Muscle layer of colon (tissue), 2 donors: Measurements from ENCODE around the gene PRSS33.

ENCODE experiments used
- H3K27ac ChIP-seq: one replicate; pipeline ENCODE4 v1.7.0; 2013; ENCODE audit warnings: low read depth, mild to moderate bottlenecking, low read length, moderate library complexity
- H3K27me3 ChIP-seq, 2 donors: one replicate each; pipeline ENCODE4 v1.7.0; 2013; ENCODE audit warnings: low read length in 2 of 2, mild to moderate bottlenecking in 2 of 2; ENCODE audit not compliant: insufficient read depth in 2 of 2, control insufficient read depth in 1 of 2
- H3K36me3 ChIP-seq: one replicate; pipeline ENCODE4 v1.7.0; 2013; ENCODE audit warnings: mild to moderate bottlenecking, low read length; ENCODE audit not compliant: insufficient read depth
- H3K4me1 ChIP-seq: one replicate; pipeline ENCODE4 v1.7.0; 2013; ENCODE audit warnings: mild to moderate bottlenecking, low read length; ENCODE audit not compliant: insufficient read depth
- H3K4me3 ChIP-seq, 2 donors: one replicate each; pipeline ENCODE4 v1.7.0; 2013; ENCODE audit warnings: low read length in 2 of 2, low read depth in 1 of 2, mild to moderate bottlenecking in 1 of 2, moderate library complexity in 1 of 2
- H3K9ac ChIP-seq: one replicate; pipeline ENCODE4 v1.7.0; 2013; ENCODE audit warnings: low read length
- H3K9me3 ChIP-seq: one replicate; pipeline ENCODE4 v1.7.0; 2013; ENCODE audit warnings: mild to moderate bottlenecking, low read length
- donor health status: abdominal sarcoma.
- donor health status: Adenocarcinoma of cecum.

The PRSS33 gene

DNA sequence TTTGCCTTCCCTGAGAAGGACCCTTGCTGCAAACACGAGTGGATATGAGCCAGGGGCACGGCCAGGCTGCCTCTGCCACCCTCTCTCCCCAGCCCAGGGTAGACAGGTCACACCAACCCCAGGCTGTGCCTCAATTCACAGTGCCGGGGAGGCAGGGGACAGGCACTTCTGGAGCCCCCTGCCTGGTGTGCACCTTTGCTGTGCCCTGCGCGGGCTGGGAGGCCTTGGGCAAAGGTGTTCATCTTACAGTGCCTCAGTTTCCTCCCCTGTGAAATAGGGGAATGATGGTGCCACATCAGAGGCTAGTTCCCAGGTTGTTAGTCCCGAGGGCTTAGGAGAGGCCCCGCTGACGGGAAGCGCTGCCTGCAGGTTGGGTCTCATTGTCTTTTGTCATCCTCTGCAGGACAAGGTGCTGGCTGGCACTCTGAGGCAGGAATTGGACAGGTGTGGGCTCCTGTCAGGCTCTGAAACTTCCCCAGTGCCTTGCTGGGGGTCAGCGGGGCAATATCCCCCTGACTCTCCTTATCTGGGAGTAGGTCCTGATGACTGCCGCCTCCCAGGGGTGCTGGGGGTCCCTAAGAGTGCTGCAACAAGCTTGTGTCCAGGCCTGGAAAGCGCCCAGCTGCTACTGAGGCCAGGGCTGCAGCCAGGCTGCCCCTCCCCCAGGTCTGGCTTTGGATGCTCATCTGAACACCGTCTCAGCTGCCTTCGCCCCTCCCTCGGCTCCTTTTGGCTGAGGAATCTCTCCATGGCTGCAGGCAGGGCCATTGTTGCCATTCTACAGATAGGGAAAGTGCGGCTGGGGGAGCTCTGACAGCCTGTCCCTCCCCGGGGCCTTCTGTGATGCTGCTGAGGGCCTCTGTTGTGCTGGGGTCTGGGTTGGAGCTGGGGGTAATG is 32.8 kb upstream of the PRSS33 start:
- H3K9me3 ChIP-seq: no peaks in the 10 kb centered on the region
- H3K27ac ChIP-seq: no peak overlapping the region
- H3K9ac ChIP-seq: no peak overlapping the region
- no peak overlapping the region for H3K4me3 ChIP-seq
- no peaks in the 10 kb centered on the region for H3K4me1 ChIP-seq
- H3K36me3 ChIP-seq: no peaks in the 10 kb centered on the region
- H3K27me3 ChIP-seq: peaks cover 0 to 3% of the 10 kb centered on the region in 2 donors

DNA sequence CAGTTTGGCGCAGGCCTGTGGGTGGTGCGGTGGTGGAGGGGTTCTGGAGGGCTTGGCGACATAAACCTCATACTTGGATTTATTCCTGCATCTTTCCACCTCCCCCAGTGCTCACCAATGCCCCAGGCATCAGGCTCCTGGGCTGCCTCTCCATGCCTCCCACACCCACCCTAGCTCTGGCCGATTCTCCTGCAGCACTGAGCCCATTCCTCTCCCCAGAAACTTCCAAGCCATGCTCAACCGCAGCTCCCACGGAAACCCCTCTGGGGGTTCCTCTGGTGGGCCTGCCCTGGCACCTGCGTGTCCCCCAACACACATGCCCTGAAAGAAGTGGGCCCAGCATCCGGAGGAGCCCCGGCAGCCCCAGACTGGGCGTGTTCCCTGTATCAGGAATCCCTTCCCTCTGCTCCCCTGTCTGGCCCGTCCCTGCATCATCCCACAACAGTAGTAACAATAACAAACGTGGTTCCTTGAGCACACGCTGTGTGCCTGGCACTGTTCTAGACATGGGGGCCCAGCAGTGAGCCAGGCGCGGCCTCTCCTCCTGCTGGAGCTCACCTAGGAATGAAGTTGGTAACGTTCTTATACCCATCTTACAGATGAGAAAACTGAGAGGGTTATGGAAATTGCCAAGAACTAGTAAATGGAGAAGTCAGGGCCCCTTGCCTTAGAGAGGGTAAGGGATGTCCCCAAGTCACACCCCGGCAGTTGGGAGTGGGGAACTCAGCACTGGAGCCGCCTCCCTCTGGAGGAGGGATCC is 32.0 kb upstream of the PRSS33 start:
- Histone ChIP-seq H3K4me1 (no peaks in the 10 kb centered on the region), H3K27ac (no peak overlapping the region), H3K36me3 (no peaks in the 10 kb centered on the region), H3K4me3 (no peak overlapping the region), H3K27me3 (peaks cover 0 to 7% of the 10 kb centered on the region in 2 donors), H3K9ac (no peak overlapping the region), H3K9me3 (no peaks in the 10 kb centered on the region)

DNA sequence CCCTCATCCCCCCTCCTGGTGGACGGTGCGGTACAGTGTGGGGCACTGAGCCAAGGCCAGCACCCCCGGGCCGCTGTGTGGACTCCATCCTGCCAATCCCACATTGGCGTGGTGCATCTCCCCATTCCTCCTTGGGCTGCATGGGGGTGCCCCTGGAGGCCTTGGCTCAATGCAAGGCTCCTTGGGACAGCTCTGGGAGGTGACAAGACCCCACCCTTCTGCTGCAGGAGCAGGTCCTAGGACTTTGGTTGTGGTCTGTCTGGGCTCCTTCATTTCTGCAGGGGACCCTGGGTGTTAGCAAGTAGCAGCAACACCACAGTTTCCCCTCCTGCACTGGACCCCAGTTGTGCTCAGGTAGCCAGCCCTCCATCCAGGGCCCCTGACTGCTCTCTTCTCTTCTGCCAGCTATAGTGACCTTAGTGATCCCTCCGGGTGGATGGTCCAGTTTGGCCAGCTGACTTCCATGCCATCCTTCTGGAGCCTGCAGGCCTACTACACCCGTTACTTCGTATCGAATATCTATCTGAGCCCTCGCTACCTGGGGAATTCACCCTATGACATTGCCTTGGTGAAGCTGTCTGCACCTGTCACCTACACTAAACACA is 31.0 kb upstream of the PRSS33 start:
- H3K27ac ChIP-seq: no peak overlapping the region
- H3K9me3 ChIP-seq: no peaks in the 10 kb centered on the region
- H3K4me3 ChIP-seq: no peak overlapping the region
- H3K27me3 ChIP-seq: peaks cover 0 to 7% of the 10 kb centered on the region in 2 donors
- H3K9ac ChIP-seq: no peak overlapping the region
- H3K36me3 ChIP-seq: no peaks in the 10 kb centered on the region
- H3K4me1 ChIP-seq: no peaks in the 10 kb centered on the region

DNA sequence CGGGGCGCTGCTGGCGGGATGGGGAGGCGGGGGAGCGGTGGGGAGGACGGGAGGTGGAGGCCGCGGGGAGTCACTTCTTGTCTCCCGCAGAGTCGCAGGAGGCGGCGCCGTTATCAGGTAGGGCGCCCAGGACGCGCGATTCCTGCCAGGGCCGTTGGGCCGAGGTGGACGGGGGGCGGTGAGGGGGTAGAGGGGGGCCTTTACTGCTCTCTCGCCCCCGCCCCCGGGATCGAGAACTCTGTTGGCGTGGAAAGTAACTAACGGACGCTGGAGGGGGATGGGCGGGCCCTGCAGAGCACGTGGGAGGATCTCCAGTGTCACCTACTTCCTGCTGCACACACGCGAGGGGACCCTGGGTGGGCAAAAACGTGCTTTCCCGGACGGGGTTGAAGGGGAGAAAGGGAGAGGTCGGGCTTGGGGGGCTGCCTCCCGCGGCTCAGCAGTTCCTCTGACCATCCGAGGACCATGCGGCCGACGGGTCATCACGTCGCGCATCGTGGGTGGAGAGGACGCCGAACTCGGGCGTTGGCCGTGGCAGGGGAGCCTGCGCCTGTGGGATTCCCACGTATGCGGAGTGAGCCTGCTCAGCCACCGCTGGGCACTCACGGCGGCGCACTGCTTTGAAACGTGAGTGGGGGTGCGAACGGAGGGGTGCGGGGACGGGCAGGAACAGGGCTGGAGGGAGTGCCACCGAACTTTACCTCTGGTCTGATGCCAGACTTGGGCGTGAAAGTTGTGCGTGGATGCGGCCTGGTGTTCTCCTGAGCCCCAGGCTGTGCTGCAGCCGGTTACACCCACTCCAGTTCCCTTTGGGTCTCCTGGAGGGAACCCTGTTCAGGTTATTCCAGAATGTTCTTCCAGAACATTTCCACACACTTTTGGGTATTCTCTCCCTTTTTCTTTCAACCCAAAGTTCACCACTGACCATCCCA is 30.2 kb upstream of the PRSS33 start:
- Histone ChIP-seq H3K27ac (no peak overlapping the region), H3K9me3 (no peaks in the 10 kb centered on the region), H3K9ac (no peak overlapping the region), H3K4me1 (no peaks in the 10 kb centered on the region), H3K27me3 (peaks cover 0 to 7% of the 10 kb centered on the region in 2 donors), H3K36me3 (no peaks in the 10 kb centered on the region), H3K4me3 (no peak overlapping the region)

DNA sequence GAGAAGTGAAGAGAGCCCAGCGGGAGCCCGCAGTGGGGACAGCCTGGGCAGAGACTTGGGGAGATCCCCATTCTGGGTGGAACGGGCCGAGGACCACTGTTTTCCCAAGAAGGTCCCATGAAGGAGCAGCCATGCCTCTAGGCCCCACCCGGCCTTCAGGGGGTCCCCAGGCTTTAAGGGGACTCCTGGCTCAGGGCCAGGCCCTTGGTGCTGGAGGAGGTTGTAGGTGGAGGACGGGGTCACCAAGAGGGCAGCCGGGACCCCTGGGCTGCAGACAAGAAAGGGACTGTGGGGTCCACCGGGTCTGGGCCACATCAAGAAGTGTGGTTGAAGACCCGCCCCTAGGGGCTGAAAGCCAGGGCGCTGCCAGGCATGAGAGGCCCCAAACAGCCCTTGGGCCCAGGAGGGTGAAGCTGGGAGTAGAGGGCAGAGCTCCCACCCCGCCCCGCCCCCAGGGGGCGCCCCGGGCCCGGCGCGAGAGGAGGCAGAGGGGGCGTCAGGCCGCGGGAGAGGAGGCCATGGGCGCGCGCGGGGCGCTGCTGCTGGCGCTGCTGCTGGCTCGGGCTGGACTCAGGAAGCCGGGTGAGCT is 29.5 kb upstream of the PRSS33 start, which contains the start of gene PRSS21:
Gene PRSS21 (plus strand): TSS at position 487 of the 589 bp plus-strand sequence. CDS start 32 bp downstream, at position 519.
- no peaks in the 10 kb centered on the region for H3K9me3 ChIP-seq
- no peak within 1 kb of the TSS for H3K27ac ChIP-seq
- no peaks in the 10 kb centered on the region for H3K36me3 ChIP-seq
- H3K27me3 ChIP-seq: peaks cover 0 to 7% of the 10 kb centered on the region in 2 donors
- H3K9ac ChIP-seq: no peak within 1 kb of the TSS
- H3K4me3 ChIP-seq: no peak within 1 kb of the TSS
- H3K4me1 ChIP-seq: no peaks in the 10 kb centered on the region

DNA sequence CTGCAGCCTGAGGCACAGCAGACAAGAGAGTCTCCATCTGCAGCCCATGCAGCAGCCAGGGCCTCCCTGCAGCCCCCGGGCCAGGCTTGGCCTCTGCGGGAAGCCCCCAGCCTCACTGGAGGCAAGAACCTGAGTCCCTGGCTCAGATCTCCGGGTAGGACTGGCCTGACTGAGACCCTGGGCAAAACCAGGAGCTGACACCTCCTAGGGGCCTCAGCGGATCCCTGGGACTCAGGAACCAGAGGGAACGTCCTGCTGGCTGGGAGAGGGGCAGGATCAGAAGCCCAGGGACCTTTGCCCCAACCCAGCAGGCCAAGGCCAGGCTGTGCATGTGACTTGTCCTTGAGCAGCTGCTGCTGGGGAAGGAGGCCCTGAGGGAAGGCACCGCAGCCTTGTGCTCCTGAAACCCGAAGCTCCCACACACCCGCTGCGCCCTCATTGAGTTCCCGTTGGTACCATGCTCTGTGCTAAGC is 28.0 kb upstream of the PRSS33 start:
- Histone ChIP-seq H3K4me1 (no peaks in the 10 kb centered on the region), H3K4me3 (no peak overlapping the region), H3K9ac (no peak overlapping the region), H3K36me3 (no peaks in the 10 kb centered on the region), H3K27me3 (peaks cover 0 to 7% of the 10 kb centered on the region in 2 donors), H3K9me3 (no peaks in the 10 kb centered on the region), H3K27ac (no peak overlapping the region)

DNA sequence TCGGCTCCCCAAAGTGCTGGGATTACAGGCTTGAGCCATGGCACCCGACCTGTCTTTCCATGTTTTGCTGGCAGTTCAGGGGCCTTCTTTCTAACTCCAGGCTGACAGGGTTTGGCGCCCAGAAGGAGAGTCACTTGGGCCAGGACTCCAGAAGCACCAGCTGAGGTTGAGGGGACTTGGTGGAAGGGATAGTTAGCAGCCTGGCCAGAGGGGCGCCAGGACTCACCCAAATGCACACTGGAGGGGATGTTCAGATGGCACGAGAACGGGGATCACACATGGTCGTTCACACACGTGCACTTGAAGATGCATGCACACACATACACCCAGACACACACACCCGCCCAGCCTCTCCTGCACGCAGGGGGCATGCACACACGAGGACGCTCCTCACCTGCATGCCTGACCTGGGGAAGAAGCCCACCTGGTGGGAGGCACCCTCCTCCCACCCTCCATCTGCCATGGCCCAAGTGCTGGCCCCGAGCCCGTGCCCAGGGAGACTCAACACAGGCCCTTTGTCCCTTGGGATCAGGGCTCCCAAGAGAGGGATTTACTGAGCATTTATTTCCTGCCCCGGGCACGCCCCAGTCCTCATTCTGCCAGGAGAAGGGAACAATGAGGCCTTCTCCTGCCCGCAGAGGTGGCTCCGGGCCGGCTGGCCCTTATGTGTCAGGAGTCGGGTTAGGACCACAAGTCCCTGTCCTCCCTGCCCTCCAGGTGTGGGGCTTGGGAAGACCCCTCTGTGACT is 27.4 kb upstream of the PRSS33 start:
- Histone ChIP-seq H3K27ac (no peak overlapping the region), H3K4me3 (no peak overlapping the region)

DNA sequence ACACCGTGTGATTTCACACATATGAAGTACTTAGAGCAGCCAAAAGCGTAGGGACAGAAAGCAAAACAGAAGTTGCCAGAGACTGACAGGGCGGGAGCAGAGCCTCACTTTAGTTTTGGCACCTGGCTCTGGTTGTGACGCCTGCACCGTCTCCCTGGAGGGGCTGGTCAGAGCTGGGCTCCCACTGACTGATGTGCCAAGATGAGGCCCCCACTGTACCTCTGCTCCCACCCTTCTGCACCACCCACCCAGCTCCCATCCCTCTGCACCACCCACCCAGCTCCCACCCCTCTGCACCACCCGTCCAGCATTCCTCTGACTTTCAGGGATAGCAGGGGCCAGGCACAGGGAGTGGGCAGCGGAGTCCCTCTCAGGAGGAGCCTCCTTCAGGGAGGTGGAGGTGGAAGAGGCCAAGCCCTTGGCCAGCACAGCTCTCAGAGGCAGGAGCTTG is 26.4 kb upstream of the PRSS33 start:
- peaks cover 0 to 7% of the 10 kb centered on the region in 2 donors for H3K27me3 ChIP-seq

More for the DNA sequence above, 27.4 kb upstream of the PRSS33 start:
- peaks cover 0 to 7% of the 10 kb centered on the region in 2 donors for H3K27me3 ChIP-seq
- H3K4me1 ChIP-seq: no peaks in the 10 kb centered on the region
- H3K9me3 ChIP-seq: no peaks in the 10 kb centered on the region
- no peaks in the 10 kb centered on the region for H3K36me3 ChIP-seq
- H3K9ac ChIP-seq: no peak overlapping the region

DNA sequence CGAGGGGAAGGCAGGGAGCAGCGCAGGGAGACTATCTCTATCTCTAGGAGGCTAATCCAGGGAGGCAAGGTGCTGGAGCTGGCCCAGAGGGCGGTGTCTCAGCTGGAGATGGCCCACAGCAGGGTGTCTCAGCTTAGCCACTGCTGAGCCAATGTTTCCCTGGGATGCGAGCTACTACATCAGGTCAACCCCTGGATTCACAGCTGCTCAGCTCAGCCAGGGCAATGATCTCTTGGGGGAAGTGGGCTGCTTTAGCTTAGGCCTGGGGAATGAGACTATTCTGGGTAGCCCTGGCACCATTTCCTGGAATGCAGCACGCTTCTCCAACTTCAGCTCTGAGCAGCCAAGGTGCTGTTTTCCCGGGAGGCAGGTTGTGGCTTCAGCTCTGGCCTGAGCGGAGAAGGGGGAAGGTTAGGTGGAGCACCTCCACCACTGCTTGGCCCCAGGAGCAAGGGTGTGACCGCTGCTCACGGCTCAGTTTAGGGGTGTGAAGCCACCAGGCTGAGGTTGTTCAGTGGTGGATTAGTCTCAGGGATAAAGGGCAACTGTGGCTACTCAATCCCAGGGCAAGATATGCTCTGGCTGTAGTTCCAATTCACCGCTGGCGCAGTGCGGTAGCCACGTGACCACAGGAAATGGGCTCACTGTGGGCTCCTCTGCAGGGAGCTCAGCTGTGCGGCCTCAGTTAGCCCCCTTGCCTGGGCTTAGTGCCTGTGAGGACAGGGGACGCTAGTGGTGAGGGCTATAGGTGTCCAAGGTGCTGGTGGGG is 24.5 kb upstream of the PRSS33 start:
- no peaks in the 10 kb centered on the region for H3K4me1 ChIP-seq
- H3K9ac ChIP-seq: no peak overlapping the region
- no peaks in the 10 kb centered on the region for H3K36me3 ChIP-seq
- no peak overlapping the region for H3K4me3 ChIP-seq
- H3K27ac ChIP-seq: no peak overlapping the region
- H3K27me3 ChIP-seq: peaks cover 0 to 7% of the 10 kb centered on the region in 2 donors
- no peaks in the 10 kb centered on the region for H3K9me3 ChIP-seq

More for the DNA sequence above, 26.4 kb upstream of the PRSS33 start:
- H3K9me3 ChIP-seq: no peaks in the 10 kb centered on the region
- no peaks in the 10 kb centered on the region for H3K36me3 ChIP-seq
- no peak overlapping the region for H3K4me3 ChIP-seq
- H3K27ac ChIP-seq: no peak overlapping the region
- H3K9ac ChIP-seq: no peak overlapping the region
- H3K4me1 ChIP-seq: no peaks in the 10 kb centered on the region
